ENCODE measurements around the gene OSTN.

The OSTN gene

DNA sequence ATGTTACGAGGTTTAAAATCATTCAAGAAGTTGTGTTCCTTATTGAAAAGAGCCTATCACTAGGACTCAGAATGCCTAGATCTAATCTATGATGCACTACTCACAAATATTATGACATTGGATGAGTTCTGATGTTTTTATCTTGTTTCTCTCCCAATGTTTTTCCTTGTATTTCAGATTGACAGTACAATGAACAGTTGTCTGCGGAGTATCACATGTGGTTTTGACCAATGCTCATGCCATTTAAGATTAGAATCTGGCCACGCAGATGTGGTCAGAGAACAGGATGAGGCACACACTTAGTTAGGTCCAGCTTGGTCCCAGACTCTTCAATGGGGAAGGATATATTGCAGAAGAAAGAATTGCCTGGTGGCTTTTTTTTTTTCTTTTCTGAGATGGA is 104.6 kb downstream of the OSTN start:
- in situ Hi-C loops (cut with HindIII; ENCODE audit: low sequenced_read_pairs), result no loop called here

DNA sequence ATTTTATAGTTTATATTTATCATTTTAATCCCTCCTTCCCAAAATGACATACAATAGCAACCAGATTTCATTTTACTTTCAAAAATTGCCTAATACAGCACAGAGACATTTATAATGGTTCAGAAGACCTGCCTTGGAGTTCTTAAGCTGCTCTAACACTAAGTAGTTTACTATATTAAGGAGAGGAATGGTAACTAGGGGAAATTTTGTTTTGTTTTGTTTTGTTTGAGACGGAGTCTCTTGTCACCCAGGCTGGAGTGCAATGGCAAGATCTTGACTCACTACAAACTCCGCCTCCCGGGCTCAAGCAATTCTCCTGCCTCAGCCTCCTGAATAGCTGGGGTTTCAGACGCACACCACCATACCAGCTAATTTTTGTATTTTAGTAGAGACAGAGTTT is 107.4 kb downstream of the OSTN start:
- in situ Hi-C loops (cut with HindIII; ENCODE audit: low sequenced_read_pairs), result no loop called here

DNA sequence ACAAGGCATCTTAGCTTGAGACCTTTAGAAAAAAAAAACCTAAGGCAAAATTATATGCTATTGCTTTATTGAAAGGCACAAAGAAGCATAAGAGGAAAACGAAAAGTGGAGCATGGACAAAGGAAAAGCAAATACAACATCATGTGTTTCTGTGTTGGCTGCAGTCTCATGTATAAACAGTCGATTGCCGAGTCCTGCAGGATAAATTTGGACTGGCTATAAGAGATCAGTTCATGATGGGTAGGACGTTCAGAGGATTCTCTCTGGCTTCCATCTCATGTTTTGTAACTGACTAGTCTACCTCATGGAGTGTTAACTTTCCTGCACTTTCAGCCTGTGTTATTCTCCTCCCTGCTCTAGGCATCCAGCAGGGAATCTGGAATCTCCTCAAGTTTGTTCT is 108.3 kb downstream of the OSTN start:
- in situ Hi-C loops (cut with HindIII; ENCODE audit: low sequenced_read_pairs), result no loop called here

DNA sequence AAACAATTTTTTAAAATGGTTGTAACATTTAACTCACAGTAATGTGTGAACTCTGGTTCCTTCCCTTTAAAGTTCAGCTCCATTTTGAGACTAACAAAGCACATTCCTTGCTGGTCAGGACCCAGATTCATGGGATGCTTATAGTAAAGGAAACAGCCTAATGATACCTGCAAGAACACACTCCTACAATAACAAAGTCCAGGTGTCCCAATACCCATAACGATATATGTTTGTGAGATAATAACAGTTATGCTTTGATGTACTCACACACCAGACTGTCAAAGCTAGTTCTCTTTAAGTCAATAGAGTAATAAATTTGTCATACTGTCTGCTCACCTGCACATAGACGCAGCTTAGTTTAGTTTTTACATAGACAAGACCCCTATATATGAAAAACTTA is 114.3 kb downstream of the OSTN start:
- in situ Hi-C loops (cut with HindIII; ENCODE audit: low sequenced_read_pairs), result no loop called here

DNA sequence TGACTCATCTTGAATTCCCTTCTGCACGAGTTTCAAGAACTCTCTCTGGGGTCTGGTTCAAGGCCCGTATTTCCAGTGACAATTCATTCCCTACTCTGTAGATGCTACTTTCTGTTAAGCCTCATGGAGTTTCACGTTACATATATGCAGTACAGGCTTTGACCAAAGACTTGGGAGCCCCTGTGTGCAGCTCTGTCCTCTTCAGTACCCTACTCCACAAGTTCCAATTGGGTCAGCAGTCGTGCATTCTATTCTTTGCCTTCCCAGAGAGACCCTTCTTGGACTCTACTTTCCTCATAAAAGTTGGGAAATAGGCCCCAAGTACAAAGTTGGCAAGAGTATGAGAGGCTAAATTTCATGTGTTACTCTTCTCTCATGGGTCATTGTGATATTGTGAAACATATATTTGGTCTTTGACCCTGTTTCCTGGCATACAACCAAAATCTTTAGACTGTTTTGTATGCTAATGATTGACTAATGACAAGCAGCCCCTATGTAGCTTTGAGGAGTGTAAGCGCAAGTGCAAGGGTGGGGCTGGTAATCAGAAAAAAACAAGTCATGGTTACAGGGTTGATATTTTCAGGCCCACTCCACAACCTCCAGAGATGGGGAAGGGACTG is 115.2 kb downstream of the OSTN start:
- in situ Hi-C loops (cut with HindIII; ENCODE audit: low sequenced_read_pairs), result no loop called here
